AG04450 (cell line): ENCODE data around the gene DCTN3. TPM values are rescaled to one million over a fixed set of nuclear protein-coding genes. Genes with fewer than 3 reads are reported as not detected.

ENCODE experiments used
- CTCF ChIA-PET: fragments of 300-600, 350-600 bp; formaldehyde crosslinking; extraction: SDS; loops from one replicate; lab custom pipeline; 2022; ENCODE audit warnings: antibody characterized with exemption, inconsistent platforms; lab: Charles Lee
- POLR2A ChIA-PET: fragments of 350-600 bp; formaldehyde crosslinking; extraction: SDS; loops from one replicate; lab custom pipeline; 2021; ENCODE audit warnings: antibody characterized with exemption, inconsistent platforms; lab: Yijun Ruan, JAX
- DNase-seq: peaks from one replicate; pipeline ENCODE4 v3.0.0-alpha.2; 2011; ENCODE audit warnings: low read depth, low spot score
- H3K27ac ChIP-seq: one replicate; pipeline ENCODE4 v1.5.1; 2012; ENCODE audit warnings: low read depth, low read length, control low read depth
- H3K27me3 ChIP-seq: one replicate; pipeline ENCODE4 v1.6.0; 2012; ENCODE audit warnings: low read length; ENCODE audit not compliant: control insufficient read depth, insufficient read depth
- H3K4me3 ChIP-seq: 2 replicates; pipeline ENCODE4 v1.5.1; 2011; ENCODE audit warnings: mild to moderate bottlenecking, low read depth, low read length, control low read depth
- H3K9me3 ChIP-seq: 2 replicates; pipeline ENCODE4 v1.5.1; 2012; ENCODE audit warnings: low read length; ENCODE audit not compliant: control insufficient read depth, insufficient read depth
- polyA plus RNA-seq: library from polyadenylated mRNA; depleted of rRNA; stranded (reverse); fragments of >200 nt; gene quantifications from 2 replicates; pipeline ENCODE4 v1.2.3, GENCODE V29; 2011; rRNA removed
- small RNA-seq: library from RNA; depleted of rRNA; stranded (forward); fragments of <200 nt; gene quantifications from one replicate; pipeline ENCODE3, GENCODE V24; 2012; ENCODE audit warnings: low read depth; ENCODE audit not compliant: insufficient read length
- TF ChIP-seq, protein P1 (sequence below): IDR thresholded peaks from 2 replicates; pipeline ENCODE4 v1.5.1; 2011; ENCODE audit warnings: low read depth, low read length, control low read depth, inconsistent platforms

DCTN3 gene
- polyA plus RNA-seq, 1 experiment, result 97.6 TPM

- no peak for DNase-seq
- TF ChIP-seq, protein P1, sequence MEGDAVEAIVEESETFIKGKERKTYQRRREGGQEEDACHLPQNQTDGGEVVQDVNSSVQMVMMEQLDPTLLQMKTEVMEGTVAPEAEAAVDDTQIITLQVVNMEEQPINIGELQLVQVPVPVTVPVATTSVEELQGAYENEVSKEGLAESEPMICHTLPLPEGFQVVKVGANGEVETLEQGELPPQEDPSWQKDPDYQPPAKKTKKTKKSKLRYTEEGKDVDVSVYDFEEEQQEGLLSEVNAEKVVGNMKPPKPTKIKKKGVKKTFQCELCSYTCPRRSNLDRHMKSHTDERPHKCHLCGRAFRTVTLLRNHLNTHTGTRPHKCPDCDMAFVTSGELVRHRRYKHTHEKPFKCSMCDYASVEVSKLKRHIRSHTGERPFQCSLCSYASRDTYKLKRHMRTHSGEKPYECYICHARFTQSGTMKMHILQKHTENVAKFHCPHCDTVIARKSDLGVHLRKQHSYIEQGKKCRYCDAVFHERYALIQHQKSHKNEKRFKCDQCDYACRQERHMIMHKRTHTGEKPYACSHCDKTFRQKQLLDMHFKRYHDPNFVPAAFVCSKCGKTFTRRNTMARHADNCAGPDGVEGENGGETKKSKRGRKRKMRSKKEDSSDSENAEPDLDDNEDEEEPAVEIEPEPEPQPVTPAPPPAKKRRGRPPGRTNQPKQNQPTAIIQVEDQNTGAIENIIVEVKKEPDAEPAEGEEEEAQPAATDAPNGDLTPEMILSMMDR, result no peak
- Histone ChIP-seq H3K27ac (no peak overlapping the region), H3K9me3 (peaks cover 2% of the 10 kb centered on the region), H3K27me3 (peaks cover 64% of the 10 kb centered on the region), H3K4me3 (no peak overlapping the region)
- ChIA-PET POLR2A (no interaction called here), CTCF (interaction anchor here (1.0 kb wide), 1 partner anchor 25 kb away, joined by 4 read pairs; no protein-coding TSS in a partner anchor)
Observed at GRCh38 chr9:34566972-34567371, 53.3 kb downstream of the DCTN3 start.

GRCh38 chr9:34566322-34566721, 54.0 kb downstream of the DCTN3 start:
- H3K27ac ChIP-seq, result no peak overlapping the region
- ChIA-PET POLR2A (no interaction called here), CTCF (no interaction called here)
- H3K27me3 ChIP-seq, result peaks cover 59% of the 10 kb centered on the region
- DNase-seq, result no peak
- no peak overlapping the region for H3K4me3 ChIP-seq
- H3K9me3 ChIP-seq, result peaks cover 3% of the 10 kb centered on the region
- TF ChIP-seq, protein P1, result no peak

GRCh38 chr9:34565856-34566255, 54.4 kb downstream of the DCTN3 start:
- TF ChIP-seq, protein P1, result no peak
- POLR2A ChIA-PET, result no interaction called here
- CTCF ChIA-PET, result no interaction called here
- no peak for DNase-seq
- H3K9me3 ChIP-seq, result peaks cover 3% of the 10 kb centered on the region
- H3K4me3 ChIP-seq, result no peak overlapping the region
- H3K27ac ChIP-seq, result no peak overlapping the region
- peaks cover 56% of the 10 kb centered on the region for H3K27me3 ChIP-seq

- POLR2A ChIA-PET, result no interaction called here
- TF ChIP-seq, protein P1, result no peak
- no peak overlapping the region for H3K27ac ChIP-seq
- no peak for DNase-seq
- H3K27me3 ChIP-seq, result peaks cover 51% of the 10 kb centered on the region
- CTCF ChIA-PET, result no interaction called here
- no peak overlapping the region for H3K4me3 ChIP-seq
- H3K9me3 ChIP-seq, result peaks cover 3% of the 10 kb centered on the region
Observed at GRCh38 chr9:34564617-34565016, 55.7 kb downstream of the DCTN3 start.

Small RNAs within 50 kb of the gene (small RNA-seq; reads per million reads assigned to genes)
- gene CCL27, result not detected

Other genes starting within 250 kb of the DCTN3 start
- 0.19 and 0.22 TPM in 2 replicates for gene MYORG, start 243.6 kb downstream of the DCTN3 start, polyA plus RNA-seq
- gene FAM219A, start 161.9 kb downstream of the DCTN3 start, polyA plus RNA-seq, result 8.0 and 9.8 TPM in 2 replicates
- gene DNAI1, start 161.7 kb downstream of the DCTN3 start, polyA plus RNA-seq, result not detected in 2 replicates
- 0.09 TPM in 1 of 2 replicates, not detected in the other for gene ENHO, start 97.5 kb downstream of the DCTN3 start, polyA plus RNA-seq
- gene CNTFR, start 30.8 kb downstream of the DCTN3 start, polyA plus RNA-seq, result not detected in 2 replicates
- gene RPP25L, start 8.4 kb downstream of the DCTN3 start, polyA plus RNA-seq, result 19.4 and 25.4 TPM in 2 replicates
- gene ARID3C, start 8.6 kb upstream of the DCTN3 start, polyA plus RNA-seq, result not detected in 2 replicates
- gene SIGMAR1, start 17.3 kb upstream of the DCTN3 start, polyA plus RNA-seq, result 38.9 and 56.9 TPM in 2 replicates
- 24.8 and 28.4 TPM in 2 replicates for gene GALT, start 26.2 kb upstream of the DCTN3 start, polyA plus RNA-seq
- 14.6 and 19.0 TPM in 2 replicates for gene IL11RA, start 31.7 kb upstream of the DCTN3 start, polyA plus RNA-seq
- gene CCL27, start 42.2 kb upstream of the DCTN3 start, polyA plus RNA-seq, result not detected in 2 replicates
- gene CCL19, start 70.8 kb upstream of the DCTN3 start, polyA plus RNA-seq, result not detected in 2 replicates
- gene CCL21, start 89.6 kb upstream of the DCTN3 start, polyA plus RNA-seq, result not detected in 2 replicates